ENCODE data around the gene POU1F1. TPM values are rescaled to one million over a fixed set of nuclear protein-coding genes. Genes with fewer than 3 reads are reported as not detected.

POU1F1 gene
- total and polyA plus RNA-seq, 2 of the 8 experiments (the other 6 are each of a cell fraction or from before 2014, with no cell fraction given): not detected

GRCh38 chr3:87247430-87247773 is 29.0 kb downstream of the POU1F1 start:
- Histone ChIP-seq H3K36me3 (ENCODE audit: control insufficient read depth in 2 of 4, insufficient read depth in 4 of 4, low read length in 3 of 4) (peaks cover 0 to 39% (median 7%) of the 10 kb centered on the region in 4 experiments; a peak in 4 of 8 replicates), H3K9me3 (ENCODE audit: insufficient read depth in 2 of 2, low read depth in 1 of 2, low read length in 1 of 2) (no peaks in the 10 kb centered on the region), H3K4me1 (replicated peaks in 1 of 4; ENCODE audit: control insufficient read depth in 3 of 4, insufficient read depth in 4 of 4, low read length in 3 of 4) (no peaks in the 10 kb centered on the region), H4K8ac (ENCODE audit: extremely low read depth, insufficient read depth, low read length) (no peak overlapping the region), H2BK20ac (ENCODE audit: low read length) (no peak overlapping the region), H3K23me2 (ENCODE audit: low read depth, low read length) (no peaks in the 10 kb centered on the region), H3K27ac (ENCODE audit: low read depth, low read length) (no peak overlapping the region), H4K20me1 (replicated peaks in 1 of 2; ENCODE audit: control insufficient read depth in 1 of 2, insufficient read depth in 2 of 2, low read length in 2 of 2) (no peaks in the 10 kb centered on the region), H2AFZ (ENCODE audit: low read length) (no peak overlapping the region), H3K4me3 (ENCODE audit: extremely low read depth in 1 of 4, insufficient read depth in 2 of 4, low read depth in 3 of 4, low read length in 4 of 4) (no peak overlapping the region), H3K27me3 (replicated peaks in 1 of 4; ENCODE audit: control insufficient read depth in 3 of 4, extremely low read depth in 1 of 4, insufficient read depth in 3 of 4, low read length in 3 of 4) (peaks cover 0 to 1% (median 0%) of the 10 kb centered on the region in 4 experiments; a peak in 1 of 7 replicates), H3K23ac (ENCODE audit: insufficient read length) (no peak overlapping the region), H2BK15ac (ENCODE audit: low read length) (no peak overlapping the region), H3K56ac (replicated peaks; ENCODE audit: insufficient read length, low read depth, low read length) (no peak overlapping the region), H3K9ac (replicated peaks in 1 of 4; ENCODE audit: extremely low read depth in 1 of 4, low read depth in 3 of 4, low read length in 3 of 4) (no peak overlapping the region), H2BK12ac (ENCODE audit: low read depth, low read length) (no peak overlapping the region), H2BK5ac (ENCODE audit: low read depth, low read length) (no peak overlapping the region), H4K91ac (replicated peaks; ENCODE audit: insufficient read length, low read length) (no peak overlapping the region), H3K18ac (ENCODE audit: extremely low read depth, low read length) (no peak overlapping the region), H4K5ac (ENCODE audit: insufficient read length, low read depth, low read length) (no peak overlapping the region), H3K79me2 (ENCODE audit: control insufficient read depth in 1 of 2, insufficient read depth in 2 of 2, low read length in 2 of 2) (peaks cover 0 to 17% of the 10 kb centered on the region in 2 experiments; a peak in 2 of 4 replicates), H3K14ac (ENCODE audit: insufficient read length) (no peak overlapping the region), H2AK5ac (ENCODE audit: low read depth, low read length) (no peak overlapping the region), H3K79me1 (ENCODE audit: low read depth, low read length) (no peaks in the 10 kb centered on the region), H2BK120ac (replicated peaks; ENCODE audit: low read depth, low read length) (no peak overlapping the region), H3K4ac (replicated peaks; ENCODE audit: insufficient read length, low read depth, low read length) (no peak overlapping the region), H3K4me2 (ENCODE audit: insufficient read depth in 1 of 2, low read depth in 2 of 2, low read length in 2 of 2) (no peak overlapping the region)
- 100% methylated on average over 1 of the region's 1 CpG; no CpG with 5 or more reads in 1 of the 2 experiments for WGBS, 2 experiments (ENCODE audit: extremely low coverage in 1 of 2, insufficient coverage in 1 of 2, insufficient read length in 1 of 2, insufficient replicate concordance in 2 of 2, low coverage in 1 of 2, low lambda C conversion rate in 2 of 2, missing lambda C conversion rate in 1 of 2)
- ChIA-PET CTCF (ENCODE audit: partially characterized antibody) (interaction anchor here (1.8 to 2.1 kb wide), 2 partner anchors 12 to 103 kb away, joined by 4 to 7 read pairs; no protein-coding TSS in a partner anchor), POLR2A (ENCODE audit: partially characterized antibody) (no interaction called here)
- DNase-seq (ENCODE audit: low read depth in 1 of 2, low spot score in 2 of 2): no peak
- TF ChIP-seq CREB1 (IDR thresholded peaks at IDR 0.05) (no peak), SIN3A (conservative IDR thresholded peaks at IDR 0.05 in 1 of 2, IDR thresholded peaks at IDR 0.05 in 1 of 2; ENCODE audit: low read depth in 1 of 2, low read length in 2 of 2) (no peak), HDAC2 (IDR thresholded peaks at IDR 0.05; ENCODE audit: borderline replicate concordance in 1 of 2, low read depth in 2 of 2, low read length in 2 of 2) (no peak), E2F6 (IDR thresholded peaks at IDR 0.05) (no peak), POU5F1 (IDR thresholded peaks at IDR 0.05; ENCODE audit: low read depth, low read length) (no peak), SP4 (IDR thresholded peaks at IDR 0.05; ENCODE audit: low read length) (no peak), GTF2F1 (IDR thresholded peaks at IDR 0.05; ENCODE audit: borderline replicate concordance, low read depth, low read length) (no peak), PHF8 (conservative IDR thresholded peaks at IDR 0.05; ENCODE audit: low read depth, low read length) (no peak), MAX (IDR thresholded peaks at IDR 0.05) (no peak), TAF7 (optimal IDR thresholded peaks at IDR 0.05; ENCODE audit: borderline replicate concordance, low read depth, low read length) (no peak), CTBP2 (IDR thresholded peaks at IDR 0.05; ENCODE audit: borderline replicate concordance, insufficient read depth, insufficient read length, low read length) (no peak)
- FAIRE-seq: no peak
